Fibroblast of mammary gland (primary cell): Measurements from ENCODE around the gene KCNMA1.
A peak's percentile ranks its signal among the peaks of the same experiment; 100 is the strongest.

Experiments used
- DNase-seq: peaks from one replicate; pipeline ENCODE4 v3.0.0-alpha.2; 2010; ENCODE audit warnings: low read depth
- H3K4me3 ChIP-seq: 2 replicates; pipeline ENCODE4 v1.5.1; 2011; ENCODE audit warnings: low read depth, mild to moderate bottlenecking, low read length, moderate library complexity; ENCODE audit not compliant: control insufficient read depth
- TF ChIP-seq, protein P1 (sequence below): conservative IDR thresholded peaks from 2 replicates; pipeline ENCODE4 v1.5.1; 2011; ENCODE audit warnings: low read depth, low read length, inconsistent platforms; ENCODE audit not compliant: control insufficient read depth, insufficient read depth

The KCNMA1 gene

DNA sequence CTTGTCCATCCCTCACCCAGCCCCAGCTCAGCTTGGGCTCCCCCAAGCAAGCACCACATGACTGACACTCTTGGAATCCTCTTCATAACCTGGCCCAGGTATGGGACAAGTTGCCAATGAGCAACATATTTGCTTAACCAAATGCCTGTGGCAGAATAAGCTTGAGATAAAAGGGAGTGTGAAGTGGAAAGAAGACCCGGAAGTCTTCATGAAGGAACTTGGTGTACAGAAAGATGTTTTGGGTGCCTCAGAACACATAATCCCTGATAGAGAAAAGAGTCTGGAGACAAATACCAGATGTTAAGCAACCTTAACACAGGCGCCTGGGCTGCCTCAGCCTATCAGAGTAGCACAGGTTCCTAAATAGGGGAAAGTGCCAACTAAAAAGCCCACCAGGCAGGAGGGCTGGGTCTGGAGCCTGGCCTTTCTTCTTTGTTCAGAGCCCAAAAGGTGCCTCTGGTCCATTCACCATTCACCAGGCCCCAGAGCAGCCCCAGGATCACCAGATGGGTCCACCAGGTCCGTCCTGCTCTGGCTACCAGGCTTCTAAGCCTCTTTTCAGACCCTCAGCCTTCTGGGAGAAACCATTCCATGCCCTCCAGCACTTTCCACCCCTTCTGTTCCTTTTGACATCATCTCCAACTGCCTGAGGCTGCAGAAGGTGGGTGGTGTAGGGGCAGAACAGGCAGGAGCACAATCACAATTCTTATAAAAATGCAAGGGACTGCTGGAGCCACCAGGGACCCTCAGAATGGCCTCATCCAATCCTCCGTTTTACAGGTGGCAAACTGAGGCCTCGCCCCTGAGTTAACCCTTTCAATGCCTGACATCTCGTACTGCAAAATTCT, 22.6 kb downstream of the KCNMA1 start:
- no peak for DNase-seq
- H3K4me3 ChIP-seq: no peak overlapping the region
- TF ChIP-seq, protein P1, sequence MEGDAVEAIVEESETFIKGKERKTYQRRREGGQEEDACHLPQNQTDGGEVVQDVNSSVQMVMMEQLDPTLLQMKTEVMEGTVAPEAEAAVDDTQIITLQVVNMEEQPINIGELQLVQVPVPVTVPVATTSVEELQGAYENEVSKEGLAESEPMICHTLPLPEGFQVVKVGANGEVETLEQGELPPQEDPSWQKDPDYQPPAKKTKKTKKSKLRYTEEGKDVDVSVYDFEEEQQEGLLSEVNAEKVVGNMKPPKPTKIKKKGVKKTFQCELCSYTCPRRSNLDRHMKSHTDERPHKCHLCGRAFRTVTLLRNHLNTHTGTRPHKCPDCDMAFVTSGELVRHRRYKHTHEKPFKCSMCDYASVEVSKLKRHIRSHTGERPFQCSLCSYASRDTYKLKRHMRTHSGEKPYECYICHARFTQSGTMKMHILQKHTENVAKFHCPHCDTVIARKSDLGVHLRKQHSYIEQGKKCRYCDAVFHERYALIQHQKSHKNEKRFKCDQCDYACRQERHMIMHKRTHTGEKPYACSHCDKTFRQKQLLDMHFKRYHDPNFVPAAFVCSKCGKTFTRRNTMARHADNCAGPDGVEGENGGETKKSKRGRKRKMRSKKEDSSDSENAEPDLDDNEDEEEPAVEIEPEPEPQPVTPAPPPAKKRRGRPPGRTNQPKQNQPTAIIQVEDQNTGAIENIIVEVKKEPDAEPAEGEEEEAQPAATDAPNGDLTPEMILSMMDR: no peak

DNA sequence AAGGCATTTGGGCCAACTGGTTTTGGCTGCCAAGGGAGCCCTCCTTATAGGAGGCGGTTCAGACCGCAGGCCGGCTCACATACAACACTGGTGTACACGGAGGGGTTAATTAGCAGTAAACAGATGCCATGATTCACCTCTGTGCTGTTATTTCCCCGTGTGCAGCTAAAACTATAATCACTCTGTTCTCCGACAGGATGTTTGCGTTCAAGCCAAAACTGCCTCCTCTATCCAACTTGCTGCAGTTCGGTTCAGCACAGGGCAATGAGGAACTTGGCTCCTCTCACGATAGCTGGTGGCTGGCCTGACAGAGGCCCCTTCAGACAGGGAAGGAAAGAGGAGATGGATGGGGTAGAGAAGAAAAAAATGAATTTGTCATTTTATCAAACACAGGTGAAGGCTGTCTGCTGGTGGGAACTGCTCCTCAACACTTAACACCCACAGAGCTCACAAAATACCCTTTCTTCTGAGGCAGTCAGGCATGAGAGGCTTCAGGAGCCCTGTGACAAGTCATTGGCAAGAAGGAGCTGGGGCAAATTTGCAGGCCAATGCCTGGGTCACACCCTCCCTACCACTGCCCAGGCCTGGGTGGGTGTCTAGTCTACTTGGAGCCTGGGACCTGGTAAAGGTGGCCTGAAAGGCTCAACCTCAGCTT, 24.0 kb downstream of the KCNMA1 start:
- no peak for DNase-seq
- no peak overlapping the region for H3K4me3 ChIP-seq
- TF ChIP-seq, protein P1: no peak

DNA sequence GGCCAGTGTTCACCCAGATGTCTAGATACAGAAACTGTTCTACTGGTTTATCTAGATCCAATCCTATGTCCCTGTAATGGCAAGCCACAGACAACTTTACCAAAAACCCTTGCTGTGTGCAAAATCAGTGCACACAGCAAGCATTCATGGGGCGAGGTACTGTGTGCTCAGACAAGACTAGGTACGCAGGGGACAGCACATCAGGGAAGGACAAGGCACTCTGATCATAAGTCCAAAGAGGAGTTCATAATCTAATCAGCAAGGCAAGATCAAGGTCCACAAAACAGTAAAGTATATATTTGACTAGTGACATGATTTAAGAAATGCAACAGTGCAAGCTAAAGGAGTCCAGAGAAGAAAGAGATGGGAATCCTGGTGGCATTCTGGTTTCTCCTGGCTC, 25.9 kb downstream of the KCNMA1 start:
- TF ChIP-seq, protein P1: no peak
- DNase-seq: no peak

DNA sequence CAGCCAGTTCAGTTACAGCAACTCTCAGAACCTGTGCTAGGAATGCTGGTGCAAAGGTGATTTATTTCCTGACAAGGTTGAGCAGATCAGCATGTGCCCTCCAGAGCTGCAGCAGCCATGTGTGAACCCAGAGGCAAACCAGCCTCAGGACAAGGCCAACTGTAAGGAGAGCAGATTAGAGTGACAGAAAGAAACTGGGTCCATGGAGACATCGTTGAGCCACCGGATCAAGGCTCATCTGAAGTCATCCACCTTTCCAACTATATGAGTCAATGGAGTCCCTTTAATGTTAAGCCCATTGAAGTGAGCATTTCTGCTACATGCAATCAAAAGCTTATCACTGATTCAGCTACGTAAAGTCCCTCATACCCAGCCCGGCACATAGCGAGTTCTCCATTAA, 26.4 kb downstream of the KCNMA1 start:
- TF ChIP-seq, protein P1: no peak
- no peak overlapping the region for H3K4me3 ChIP-seq
- DNase-seq: no peak

More for the DNA sequence above, 25.9 kb downstream of the KCNMA1 start:
- no peak overlapping the region for H3K4me3 ChIP-seq

DNA sequence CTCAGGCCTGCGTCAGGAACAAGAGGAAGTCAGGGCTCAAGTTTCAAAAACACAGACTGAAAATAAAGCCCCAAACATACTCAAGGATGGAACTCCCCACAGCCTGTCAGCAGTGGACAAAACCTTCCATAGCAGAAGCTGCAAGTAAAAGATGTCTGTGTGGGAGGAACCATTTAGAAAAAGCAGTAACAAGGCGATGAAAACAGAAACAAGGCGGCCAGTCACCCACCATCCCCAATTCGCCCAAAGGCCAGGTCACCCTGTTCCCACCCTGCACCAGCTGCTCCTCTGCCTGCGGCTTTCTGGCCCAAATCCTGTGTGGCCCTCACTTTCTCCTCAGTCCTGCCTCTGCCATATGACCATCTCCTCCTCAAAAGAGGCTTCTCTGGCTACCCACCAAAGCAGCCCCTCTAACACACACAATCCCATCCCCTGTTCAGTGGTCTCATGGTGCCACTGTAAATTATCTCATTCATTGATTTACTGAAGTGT, 27.8 kb downstream of the KCNMA1 start:
- peak; percentile 39 for DNase-seq
- TF ChIP-seq, protein P1: no peak
- H3K4me3 ChIP-seq: no peak overlapping the region

DNA sequence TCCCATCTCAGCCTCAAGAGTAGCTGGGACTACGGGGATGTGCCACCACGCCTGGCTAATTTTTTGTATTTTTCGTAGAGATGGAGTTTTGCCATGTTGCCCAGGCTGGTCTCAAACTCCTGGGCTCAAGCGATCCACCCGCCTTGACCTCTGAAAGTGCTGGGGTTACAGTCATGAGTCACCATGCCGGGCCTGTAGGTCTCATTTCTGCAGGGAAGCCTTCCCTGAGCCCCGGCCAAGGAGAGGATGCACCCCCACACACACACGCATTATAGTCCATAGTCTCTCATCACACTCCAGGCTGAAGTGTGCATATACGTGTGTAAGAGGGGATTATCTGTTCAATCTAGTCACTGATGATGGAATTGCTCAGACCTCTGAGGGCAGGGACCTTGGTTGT, 29.3 kb downstream of the KCNMA1 start:
- TF ChIP-seq, protein P1: no peak
- DNase-seq: no peak
- H3K4me3 ChIP-seq: no peak overlapping the region
